T-helper 1 cell treated with Interleukin-12 subunit alpha and Interleukin-12 subunit beta and Interleukin-4 antibody, amounts not matched to agents 30 μg/mL and 1 μg/mL, for 36 hours (primary cell): ENCODE measurements around the gene HS3ST5.

ENCODE experiments used
- H3K27ac Mint-ChIP-seq: one replicate; pipeline ENCODE4 v1.8.0; 2021; ENCODE audit warnings: mild to moderate bottlenecking, mixed read lengths
- H3K27me3 Mint-ChIP-seq: one replicate; pipeline ENCODE4 v1.8.0; 2021; ENCODE audit warnings: low read depth, mixed read lengths
- H3K36me3 Mint-ChIP-seq: one replicate; pipeline ENCODE4 v1.8.0; 2021; ENCODE audit warnings: low read depth, mixed read lengths
- H3K4me1 Mint-ChIP-seq: one replicate; pipeline ENCODE4 v1.8.0; 2021; ENCODE audit warnings: low read depth, mixed read lengths
- H3K4me3 Mint-ChIP-seq: one replicate; pipeline ENCODE4 v1.8.0; 2021; ENCODE audit warnings: mild to moderate bottlenecking, moderate library complexity, mixed read lengths
- H3K9me3 Mint-ChIP-seq: one replicate; pipeline ENCODE4 v1.8.0; 2021; ENCODE audit warnings: mixed read lengths

HS3ST5 gene

DNA sequence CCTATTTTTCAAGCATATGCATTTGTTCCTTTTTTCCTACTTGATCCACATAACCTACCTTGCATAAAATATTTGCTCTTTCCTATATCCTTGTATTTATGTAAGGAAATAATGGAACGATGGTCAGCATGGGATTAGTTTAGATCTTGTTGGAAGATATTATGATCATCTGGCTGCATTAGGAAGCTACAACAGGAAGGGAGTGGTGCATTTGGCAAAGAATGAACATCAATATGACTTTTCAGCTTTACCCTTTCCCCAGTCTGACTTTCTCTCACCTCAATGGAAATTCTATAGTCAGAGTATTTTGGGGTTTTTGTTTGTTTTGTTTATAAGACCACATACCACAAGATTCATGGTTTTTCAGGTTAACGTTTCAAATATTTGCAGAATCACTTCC, 66.0 kb downstream of the HS3ST5 start:
- Mint-ChIP-seq H3K4me1 (no peaks in the 10 kb centered on the region), H3K27ac (no peak overlapping the region), H3K27me3 (no peaks in the 10 kb centered on the region), H3K36me3 (no peaks in the 10 kb centered on the region), H3K9me3 (no peaks in the 10 kb centered on the region), H3K4me3 (no peak overlapping the region)

DNA sequence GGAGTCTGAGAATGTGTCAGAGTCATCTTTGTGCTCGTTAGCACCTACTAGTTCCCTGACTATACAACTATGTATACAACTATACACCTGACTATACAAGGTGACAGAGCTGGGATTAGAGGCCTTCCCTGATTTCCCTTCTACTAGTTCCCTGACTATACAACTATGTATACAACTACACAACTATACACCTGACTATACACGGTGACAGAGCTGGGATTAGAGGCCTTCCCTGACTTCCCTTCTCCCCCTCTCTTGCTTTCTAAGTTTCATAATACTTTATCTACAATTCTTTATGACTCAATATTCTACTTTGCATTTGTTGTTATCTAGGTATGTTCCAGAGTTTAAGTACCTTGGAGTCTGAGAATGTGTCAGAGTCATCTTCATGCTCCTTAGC, 68.0 kb downstream of the HS3ST5 start:
- Mint-ChIP-seq H3K4me3 (no peak overlapping the region), H3K36me3 (no peaks in the 10 kb centered on the region), H3K9me3 (no peaks in the 10 kb centered on the region), H3K27me3 (no peaks in the 10 kb centered on the region), H3K4me1 (no peaks in the 10 kb centered on the region), H3K27ac (no peak overlapping the region)

DNA sequence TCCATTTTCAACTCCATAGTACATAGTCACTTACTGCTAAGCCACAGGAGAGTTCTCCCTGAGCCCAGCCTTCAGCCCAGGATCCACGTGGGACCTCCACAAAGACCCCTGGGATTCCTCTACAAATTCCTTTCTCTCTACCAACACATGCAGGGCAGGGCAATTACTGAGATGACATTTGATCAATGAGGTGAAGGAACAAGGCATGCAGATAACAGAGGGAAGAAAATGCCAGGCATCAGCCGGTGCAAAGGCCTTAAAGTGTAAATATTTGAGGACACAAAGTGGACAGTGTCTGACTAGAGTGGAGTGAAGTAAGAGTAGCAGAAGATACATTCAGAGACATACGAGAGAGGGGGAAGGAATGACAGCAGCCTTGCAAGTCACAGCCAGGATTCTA, 70.2 kb downstream of the HS3ST5 start:
- Mint-ChIP-seq H3K27me3 (no peaks in the 10 kb centered on the region), H3K27ac (no peak overlapping the region), H3K4me3 (no peak overlapping the region), H3K9me3 (no peaks in the 10 kb centered on the region), H3K36me3 (no peaks in the 10 kb centered on the region), H3K4me1 (no peaks in the 10 kb centered on the region)

DNA sequence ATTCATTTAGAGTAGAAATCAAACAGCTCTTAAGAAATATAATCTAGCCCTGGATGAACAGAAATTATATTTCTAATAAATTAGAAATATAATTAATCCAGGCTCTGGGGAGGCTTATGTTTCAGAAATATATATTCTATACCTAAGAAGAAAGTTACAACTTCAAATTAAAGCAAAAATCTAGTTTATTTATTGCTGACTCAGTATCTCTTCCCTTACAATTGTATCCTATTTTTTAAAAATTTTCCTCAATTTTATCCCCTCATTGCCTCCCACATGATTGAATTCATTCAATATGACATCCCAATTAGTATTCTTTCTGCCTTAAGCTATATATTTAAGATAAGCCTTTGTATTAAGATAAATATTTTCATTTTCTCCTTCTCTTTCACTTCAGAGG, 71.4 kb downstream of the HS3ST5 start:
- Mint-ChIP-seq H3K36me3 (no peaks in the 10 kb centered on the region), H3K27me3 (no peaks in the 10 kb centered on the region), H3K27ac (no peak overlapping the region)

DNA sequence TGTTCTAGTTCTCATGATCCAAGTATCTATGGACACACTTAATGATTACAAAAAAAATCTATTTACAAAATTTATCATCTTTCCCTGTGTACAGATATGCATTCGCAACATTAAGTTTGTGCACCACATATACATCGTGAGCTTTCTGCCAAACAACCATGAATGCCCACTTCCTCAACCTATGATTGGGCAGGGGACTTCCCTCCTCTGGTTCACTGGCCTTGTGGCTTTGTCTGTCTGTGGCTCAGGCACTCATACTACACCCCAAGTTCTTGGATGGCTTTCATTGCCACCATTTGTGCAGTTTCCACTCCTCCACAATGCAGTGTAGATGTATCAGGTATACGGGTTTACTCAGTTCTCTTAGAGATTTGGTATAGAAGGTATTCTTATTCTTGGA, 74.9 kb downstream of the HS3ST5 start:
- Mint-ChIP-seq H3K4me1 (no peaks in the 10 kb centered on the region), H3K9me3 (no peaks in the 10 kb centered on the region), H3K4me3 (no peak overlapping the region), H3K27ac (no peak overlapping the region), H3K27me3 (no peaks in the 10 kb centered on the region), H3K36me3 (no peaks in the 10 kb centered on the region)

More for the DNA sequence above, 71.4 kb downstream of the HS3ST5 start:
- Mint-ChIP-seq H3K4me1 (no peaks in the 10 kb centered on the region), H3K9me3 (no peaks in the 10 kb centered on the region), H3K4me3 (no peak overlapping the region)

DNA sequence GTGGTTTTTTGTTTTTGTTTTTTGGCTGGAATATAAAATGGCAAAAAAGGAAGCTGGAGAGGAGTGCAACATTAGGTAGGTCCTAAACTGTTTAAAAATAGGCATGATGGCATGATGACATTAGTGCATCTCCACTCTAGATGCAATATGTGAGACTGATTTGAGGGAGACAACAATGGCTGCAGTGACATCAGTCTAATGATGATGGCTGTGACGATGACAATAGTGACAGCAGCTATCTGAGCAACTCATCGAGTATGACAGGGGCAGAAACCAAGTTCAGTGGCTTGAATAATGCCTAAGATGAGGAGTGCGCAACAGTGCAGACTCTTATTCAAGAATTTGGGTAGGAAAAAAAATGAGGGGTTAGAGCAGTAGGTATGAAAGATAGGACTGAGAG, 82.0 kb downstream of the HS3ST5 start:
- Mint-ChIP-seq H3K27ac (no peak overlapping the region), H3K4me3 (no peak overlapping the region)

DNA sequence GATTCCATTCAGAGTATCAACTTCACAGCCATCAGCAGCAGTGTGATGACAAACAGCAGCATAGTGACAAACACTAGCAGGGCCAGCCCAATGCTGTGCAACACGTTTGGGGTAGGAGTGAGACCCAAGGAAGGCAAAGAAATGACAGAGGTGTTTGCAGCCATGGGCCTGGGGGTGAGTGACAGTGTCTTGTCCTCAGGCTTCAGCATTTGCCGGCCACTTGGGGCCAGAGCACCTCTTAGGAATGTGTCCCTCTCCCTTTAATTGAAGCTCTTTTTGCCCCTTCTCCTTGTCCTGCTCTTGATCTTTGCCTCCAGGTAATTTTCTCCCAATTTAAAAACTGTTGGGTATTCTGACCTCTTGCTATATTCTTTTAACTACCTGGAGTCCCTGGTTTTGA, 84.4 kb downstream of the HS3ST5 start:
- Mint-ChIP-seq H3K27ac (no peak overlapping the region), H3K36me3 (no peaks in the 10 kb centered on the region), H3K27me3 (no peaks in the 10 kb centered on the region), H3K4me1 (no peaks in the 10 kb centered on the region), H3K9me3 (no peaks in the 10 kb centered on the region), H3K4me3 (no peak overlapping the region)

More for the DNA sequence above, 82.0 kb downstream of the HS3ST5 start:
- Mint-ChIP-seq H3K27me3 (no peaks in the 10 kb centered on the region), H3K4me1 (no peaks in the 10 kb centered on the region), H3K9me3 (no peaks in the 10 kb centered on the region), H3K36me3 (no peaks in the 10 kb centered on the region)

DNA sequence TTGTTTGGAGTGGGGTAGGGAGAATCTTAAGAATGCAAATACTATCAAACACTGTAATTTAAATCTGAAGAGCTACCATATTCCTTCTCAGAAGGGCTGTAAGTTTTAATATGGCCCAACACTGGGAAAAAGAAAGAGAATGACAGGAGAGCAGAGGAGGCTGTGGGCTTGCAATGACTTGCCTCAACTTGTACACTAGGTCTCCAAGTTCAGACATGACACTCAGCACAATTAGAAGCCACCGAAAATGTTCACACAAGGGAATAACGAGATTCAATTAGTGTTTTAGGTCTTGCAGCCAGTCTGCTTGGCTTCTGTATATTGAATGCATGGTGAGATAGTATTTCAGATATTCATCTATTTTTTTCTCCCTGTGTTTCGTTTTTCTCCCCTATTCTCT, 89.4 kb downstream of the HS3ST5 start:
- no peaks in the 10 kb centered on the region for H3K9me3 Mint-ChIP-seq
- H3K4me1 Mint-ChIP-seq: no peaks in the 10 kb centered on the region
- no peaks in the 10 kb centered on the region for H3K36me3 Mint-ChIP-seq
- no peak overlapping the region for H3K27ac Mint-ChIP-seq
- H3K4me3 Mint-ChIP-seq: no peak overlapping the region
- no peaks in the 10 kb centered on the region for H3K27me3 Mint-ChIP-seq

DNA sequence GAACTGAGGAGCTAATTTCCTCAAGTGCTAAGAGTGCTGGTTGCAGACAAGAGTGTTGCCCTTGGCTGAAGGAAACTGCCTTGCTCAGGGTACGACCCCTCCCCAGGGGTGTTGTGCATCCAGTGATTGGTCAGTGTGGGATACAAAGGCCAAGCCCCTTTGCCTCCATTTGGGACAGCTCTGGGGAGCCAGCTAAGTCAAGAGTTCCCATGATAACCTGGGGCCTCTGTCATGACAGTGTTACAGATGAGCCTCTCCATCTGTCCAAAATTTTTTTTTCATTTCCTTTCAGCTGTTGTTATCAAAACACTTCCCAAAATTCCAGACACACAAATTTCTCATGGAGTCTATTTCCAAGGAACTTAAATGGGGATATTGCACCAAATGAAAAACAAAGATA, 93.3 kb downstream of the HS3ST5 start:
- H3K27me3 Mint-ChIP-seq: no peaks in the 10 kb centered on the region
- H3K36me3 Mint-ChIP-seq: no peaks in the 10 kb centered on the region
- H3K4me1 Mint-ChIP-seq: no peaks in the 10 kb centered on the region
- H3K27ac Mint-ChIP-seq: no peak overlapping the region
- H3K4me3 Mint-ChIP-seq: no peak overlapping the region
- H3K9me3 Mint-ChIP-seq: no peaks in the 10 kb centered on the region

DNA sequence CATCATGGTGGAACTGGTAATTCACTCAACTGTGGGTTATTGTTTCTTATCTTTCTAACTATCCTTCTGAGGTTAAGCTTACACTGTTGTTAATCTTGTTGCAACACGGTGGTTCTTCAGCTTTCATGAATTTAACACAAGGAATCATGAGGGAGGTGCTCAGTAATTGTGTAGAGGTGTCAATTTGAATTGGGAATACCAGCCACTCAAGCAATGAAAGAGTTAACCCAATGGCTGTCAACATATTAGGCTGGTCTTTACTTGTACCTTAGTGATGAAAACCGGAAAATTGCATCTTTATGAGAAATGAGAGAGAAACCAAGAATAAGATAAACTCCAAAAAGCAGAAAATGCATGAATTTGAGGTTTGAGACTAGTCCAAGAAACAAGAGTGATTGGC, 95.7 kb downstream of the HS3ST5 start:
- H3K4me3 Mint-ChIP-seq: no peak overlapping the region
- H3K27me3 Mint-ChIP-seq: no peaks in the 10 kb centered on the region
- no peak overlapping the region for H3K27ac Mint-ChIP-seq
- no peaks in the 10 kb centered on the region for H3K36me3 Mint-ChIP-seq
- no peaks in the 10 kb centered on the region for H3K4me1 Mint-ChIP-seq
- H3K9me3 Mint-ChIP-seq: no peaks in the 10 kb centered on the region

DNA sequence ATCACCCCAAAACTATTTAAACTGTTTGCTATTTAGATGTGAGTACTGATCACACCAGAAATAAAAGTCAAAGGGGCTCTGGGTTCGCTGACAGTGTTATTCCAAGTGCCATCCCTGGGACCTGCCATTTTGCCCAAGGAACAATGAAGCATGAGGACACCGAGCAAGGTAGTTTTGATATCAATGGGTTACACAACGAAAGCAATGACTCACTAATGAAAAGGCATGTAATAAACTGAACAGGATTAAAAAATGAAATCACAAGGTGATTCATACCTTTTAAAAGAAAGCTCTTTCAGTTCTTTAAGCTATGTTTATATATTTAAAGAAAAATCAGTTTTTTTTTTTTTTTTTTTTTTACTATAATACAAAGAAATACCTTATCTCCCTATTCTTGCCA, 102.0 kb downstream of the HS3ST5 start:
- Mint-ChIP-seq H3K27ac (no peak overlapping the region), H3K36me3 (no peaks in the 10 kb centered on the region), H3K4me3 (no peak overlapping the region), H3K4me1 (no peaks in the 10 kb centered on the region), H3K27me3 (no peaks in the 10 kb centered on the region), H3K9me3 (no peaks in the 10 kb centered on the region)

DNA sequence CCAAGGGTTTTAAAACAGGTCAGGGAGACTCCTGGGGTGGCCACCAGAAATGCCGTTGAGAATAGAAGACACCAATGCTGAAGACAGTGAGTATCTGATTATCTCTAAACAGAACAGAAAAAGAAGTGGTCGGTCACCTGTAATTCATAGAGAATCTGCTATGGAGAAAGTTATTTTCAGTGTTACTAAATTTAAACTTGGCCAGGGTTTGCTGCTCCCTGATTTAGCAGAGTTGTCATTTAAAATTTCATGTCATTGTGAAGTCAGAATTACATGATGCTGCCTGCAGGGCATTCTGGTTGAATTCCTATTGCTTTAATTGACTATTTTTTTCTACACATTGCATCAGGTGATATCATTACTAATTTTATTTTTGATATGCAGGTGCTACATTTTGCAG, 114.1 kb downstream of the HS3ST5 start:
- H3K9me3 Mint-ChIP-seq: no peaks in the 10 kb centered on the region
- H3K4me3 Mint-ChIP-seq: no peak overlapping the region
- H3K27me3 Mint-ChIP-seq: no peaks in the 10 kb centered on the region
- H3K27ac Mint-ChIP-seq: no peak overlapping the region
- H3K36me3 Mint-ChIP-seq: no peaks in the 10 kb centered on the region
- H3K4me1 Mint-ChIP-seq: no peaks in the 10 kb centered on the region

DNA sequence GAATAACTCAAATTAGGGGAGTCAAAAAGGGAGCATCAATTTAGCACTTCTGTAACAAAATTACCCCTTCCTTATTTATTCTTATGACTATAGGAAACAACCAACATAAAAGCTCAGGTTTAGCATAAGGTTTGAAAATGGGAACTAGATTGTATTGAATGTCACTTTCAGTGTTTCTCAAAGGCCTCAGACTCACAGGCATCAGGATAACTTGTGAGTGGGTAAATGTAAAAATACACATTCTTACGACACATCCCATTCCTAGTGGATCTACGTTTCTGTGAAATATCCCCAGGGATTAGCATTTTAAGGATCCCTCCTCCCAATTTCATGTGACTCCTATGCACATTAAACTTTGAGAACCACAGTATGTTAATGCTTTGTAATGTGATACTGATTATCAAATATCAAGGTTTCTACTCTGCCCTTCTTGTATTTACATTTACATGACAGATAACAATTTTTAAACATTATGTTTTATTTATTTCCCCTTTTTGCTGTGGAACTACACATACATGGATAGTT, 114.8 kb downstream of the HS3ST5 start:
- H3K27ac Mint-ChIP-seq: no peak overlapping the region
- no peaks in the 10 kb centered on the region for H3K27me3 Mint-ChIP-seq
- H3K36me3 Mint-ChIP-seq: no peaks in the 10 kb centered on the region
- H3K4me3 Mint-ChIP-seq: no peak overlapping the region
- no peaks in the 10 kb centered on the region for H3K4me1 Mint-ChIP-seq
- no peaks in the 10 kb centered on the region for H3K9me3 Mint-ChIP-seq

DNA sequence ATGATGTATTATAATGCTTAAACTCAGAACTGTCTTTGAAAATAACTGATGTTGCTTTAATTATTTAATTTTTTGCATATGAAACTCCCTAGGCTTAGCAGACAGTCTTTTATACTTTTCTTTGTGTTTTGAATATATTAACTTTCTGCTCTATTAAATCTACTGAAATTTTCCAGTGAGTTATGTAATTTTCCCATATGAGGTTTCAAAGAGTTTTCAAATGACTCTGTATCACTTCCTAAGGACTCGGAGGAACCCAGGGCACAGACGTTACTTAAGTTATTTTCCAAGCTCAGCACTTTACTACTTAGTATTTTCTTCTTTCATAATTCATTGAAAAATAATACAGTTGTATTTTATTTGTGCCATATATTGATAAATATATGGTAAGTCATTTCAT, 122.6 kb downstream of the HS3ST5 start:
- no peaks in the 10 kb centered on the region for H3K27me3 Mint-ChIP-seq
- no peak overlapping the region for H3K4me3 Mint-ChIP-seq
- no peaks in the 10 kb centered on the region for H3K36me3 Mint-ChIP-seq
- no peaks in the 10 kb centered on the region for H3K4me1 Mint-ChIP-seq
- H3K27ac Mint-ChIP-seq: no peak overlapping the region
- no peaks in the 10 kb centered on the region for H3K9me3 Mint-ChIP-seq

DNA sequence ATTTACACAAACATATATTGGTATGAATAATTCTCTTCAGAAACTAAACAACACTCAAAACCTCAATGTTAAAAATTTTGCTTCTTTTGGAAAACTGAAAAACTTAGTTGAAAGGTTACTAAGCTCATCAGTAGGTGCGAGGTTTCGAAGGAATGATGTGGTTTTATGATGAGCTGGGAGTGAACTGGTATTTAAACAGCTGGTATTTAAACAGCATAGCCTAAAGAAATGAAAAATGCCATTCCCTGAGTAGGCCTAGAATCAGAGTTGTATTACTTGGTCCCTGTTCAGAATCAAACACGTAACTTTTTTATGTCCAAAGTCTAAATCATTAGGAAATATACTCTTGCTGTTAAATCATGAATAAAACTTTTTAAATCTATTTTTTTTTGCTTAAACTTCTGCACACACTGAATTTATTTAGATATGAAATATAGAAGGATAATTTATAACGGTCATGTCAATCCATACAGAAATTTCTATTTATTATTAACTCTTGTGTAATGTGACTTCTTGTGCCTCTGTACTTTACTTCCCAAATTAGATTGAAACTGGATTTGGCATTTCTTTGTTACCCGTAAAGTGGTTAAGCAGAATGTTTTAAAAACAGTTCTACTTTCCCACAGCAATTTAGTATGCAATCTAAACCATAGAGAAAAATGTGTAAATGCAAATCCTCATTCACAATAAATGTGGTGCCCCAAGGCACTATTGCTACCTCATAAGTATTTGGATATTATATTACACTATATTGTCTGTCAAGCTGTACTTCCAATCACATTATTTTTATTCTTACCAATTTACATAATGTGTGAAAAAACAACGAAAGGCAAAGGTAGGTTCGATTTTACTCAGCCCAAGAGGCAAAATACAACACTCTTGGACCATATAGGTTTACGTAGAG, 124.1 kb downstream of the HS3ST5 start:
- Mint-ChIP-seq H3K36me3 (no peaks in the 10 kb centered on the region), H3K9me3 (no peaks in the 10 kb centered on the region), H3K27me3 (no peaks in the 10 kb centered on the region), H3K4me3 (no peak overlapping the region), H3K27ac (no peak overlapping the region), H3K4me1 (no peaks in the 10 kb centered on the region)
